Measurements from ENCODE around the gene PCDHGA10.
"Not testable (repeated sequence)": the region's sequence is repeated elsewhere in the genome, so short reads cannot be mapped to it uniquely, and the experiment has no call there.

The PCDHGA10 gene

GRCh38 chr5:141412854-141413539, at the start of gene PCDHGA10:
Gene PCDHGA10 (plus strand): TSS chr5:141412987. CDS start chr5:141413176, 189 bp downstream.
- DNase-seq (ENCODE audit: low read depth) = no peak

DNA sequence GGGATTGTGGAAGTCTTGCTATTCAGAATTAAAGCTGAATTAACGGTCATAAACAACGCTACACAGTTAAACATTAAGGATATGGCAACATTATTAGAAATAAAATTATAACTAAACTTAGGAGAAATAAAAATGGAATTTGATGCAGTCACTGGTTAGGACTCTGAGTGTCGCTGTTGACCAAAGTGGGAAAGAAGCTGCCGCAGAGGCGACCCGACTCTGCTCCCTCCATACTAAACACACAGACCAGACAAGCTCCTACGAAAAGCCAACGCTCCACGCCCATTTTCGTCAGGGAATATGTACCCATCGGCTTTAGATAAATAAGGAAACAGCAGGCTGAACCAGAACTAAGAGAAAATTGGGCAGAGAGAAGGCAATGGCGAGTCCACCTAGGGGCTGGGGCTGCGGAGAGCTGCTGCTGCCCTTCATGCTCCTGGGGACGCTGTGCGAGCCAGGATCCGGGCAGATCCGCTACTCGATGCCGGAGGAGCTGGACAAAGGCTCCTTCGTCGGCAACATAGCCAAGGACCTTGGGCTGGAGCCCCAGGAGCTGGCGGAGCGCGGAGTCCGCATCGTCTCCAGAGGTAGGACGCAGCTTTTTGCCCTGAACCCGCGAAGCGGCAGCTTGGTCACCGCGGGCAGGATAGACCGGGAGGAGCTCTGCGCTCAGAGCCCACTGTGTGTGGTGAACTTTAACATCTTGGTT, 48.7 kb upstream of the PCDHGA10 start, which contains the start of gene PCDHGA5:
TSS of gene PCDHGA5 (plus strand) at position 211 of the 709 bp plus-strand sequence. CDS start at position 380, 169 bp downstream.
- DNase-seq (ENCODE audit: low read depth) = no peak

DNA sequence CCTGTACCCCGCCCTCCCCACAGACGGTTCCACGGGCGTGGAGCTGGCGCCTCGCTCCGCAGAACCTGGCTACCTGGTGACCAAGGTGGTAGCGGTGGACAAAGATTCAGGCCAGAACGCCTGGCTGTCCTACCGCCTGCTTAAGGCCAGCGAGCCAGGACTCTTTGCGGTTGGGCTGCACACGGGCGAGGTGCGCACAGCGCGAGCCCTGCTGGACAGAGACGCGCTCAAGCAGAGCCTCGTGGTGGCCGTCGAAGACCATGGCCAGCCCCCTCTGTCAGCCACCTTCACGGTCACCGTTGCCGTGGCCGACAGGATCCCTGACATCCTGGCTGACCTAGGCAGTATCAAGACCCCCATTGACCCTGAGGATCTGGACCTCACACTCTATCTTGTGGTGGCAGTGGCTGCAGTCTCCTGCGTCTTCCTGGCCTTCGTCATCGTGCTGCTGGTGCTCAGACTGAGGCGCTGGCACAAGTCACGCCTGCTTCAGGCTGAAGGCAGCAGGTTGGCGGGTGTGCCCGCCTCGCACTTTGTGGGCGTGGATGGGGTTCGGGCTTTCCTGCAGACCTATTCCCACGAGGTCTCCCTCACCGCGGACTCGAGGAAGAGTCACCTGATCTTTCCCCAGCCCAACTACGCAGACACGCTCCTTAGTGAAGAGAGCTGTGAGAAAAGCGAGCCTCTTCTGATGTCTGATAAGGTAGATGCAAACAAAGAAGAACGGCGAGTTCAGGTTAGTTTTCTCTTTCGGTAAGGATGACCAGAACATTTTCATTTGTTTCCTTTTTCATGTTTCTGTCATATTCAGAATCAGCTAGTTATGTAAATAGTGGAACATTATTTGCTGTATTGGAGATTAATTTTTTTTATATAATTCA, 46.5 kb upstream of the PCDHGA10 start:
- no peak for DNase-seq (ENCODE audit: low read depth)

- DNase-seq (ENCODE audit: low read depth) = no peak
These were observed 42.6 kb upstream of the PCDHGA10 start, which contains the start of gene PCDHGB3 for GRCh38 chr5:141369994-141370848. Gene PCDHGB3 (plus strand): TSS chr5:141370242. CDS start chr5:141370395, 153 bp downstream.

- DNase-seq (ENCODE audit: low read depth) = no peak
These were observed 41.0 kb upstream of the PCDHGA10 start for GRCh38 chr5:141371572-141372475.

- DNase-seq (ENCODE audit: low read depth) = no peak
These were observed 39.0 kb upstream of the PCDHGA10 start, which contains the start of gene PCDHGA6 for GRCh38 chr5:141373673-141374317. Gene PCDHGA6 (plus strand): TSS chr5:141373891. CDS start chr5:141374084, 193 bp downstream.

GRCh38 chr5:141374627-141375026, 38.2 kb upstream of the PCDHGA10 start:
- no peak for DNase-seq (ENCODE audit: low read depth)

DNA sequence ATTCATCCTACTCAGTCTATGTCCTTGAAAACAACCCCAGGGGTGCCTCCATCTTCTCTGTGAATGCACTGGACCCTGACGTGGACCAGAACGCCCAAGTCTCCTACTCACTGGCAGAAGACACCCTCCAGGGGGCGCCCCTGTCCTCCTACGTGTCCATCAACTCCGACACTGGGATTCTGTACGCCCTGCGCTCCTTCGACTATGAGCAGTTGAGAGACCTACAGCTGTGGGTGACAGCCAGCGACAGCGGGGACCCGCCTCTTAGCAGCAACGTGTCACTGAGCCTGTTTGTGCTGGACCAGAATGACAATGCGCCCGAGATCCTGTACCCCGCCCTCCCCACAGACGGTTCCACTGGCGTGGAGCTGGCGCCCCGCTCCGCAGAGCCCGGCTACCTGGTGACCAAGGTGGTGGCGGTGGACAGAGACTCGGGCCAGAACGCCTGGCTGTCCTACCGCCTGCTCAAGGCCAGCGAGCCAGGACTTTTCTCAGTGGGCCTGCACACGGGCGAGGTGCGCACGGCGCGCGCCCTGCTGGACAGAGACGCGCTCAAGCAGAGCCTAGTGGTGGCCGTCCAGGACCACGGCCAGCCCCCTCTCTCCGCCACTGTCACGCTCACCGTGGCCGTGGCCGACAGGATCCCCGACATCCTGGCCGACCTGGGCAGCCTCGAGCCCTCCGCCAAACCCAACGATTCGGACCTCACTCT, 37.2 kb upstream of the PCDHGA10 start:
- DNase-seq (ENCODE audit: low read depth) = not testable (repeated sequence)

- DNase-seq (ENCODE audit: low read depth) = no peak
These were observed 30.1 kb upstream of the PCDHGA10 start, which contains the start of gene PCDHGA7 for GRCh38 chr5:141382469-141383294. Gene PCDHGA7 (plus strand): TSS chr5:141382742. CDS start chr5:141382900, 158 bp downstream.

DNA sequence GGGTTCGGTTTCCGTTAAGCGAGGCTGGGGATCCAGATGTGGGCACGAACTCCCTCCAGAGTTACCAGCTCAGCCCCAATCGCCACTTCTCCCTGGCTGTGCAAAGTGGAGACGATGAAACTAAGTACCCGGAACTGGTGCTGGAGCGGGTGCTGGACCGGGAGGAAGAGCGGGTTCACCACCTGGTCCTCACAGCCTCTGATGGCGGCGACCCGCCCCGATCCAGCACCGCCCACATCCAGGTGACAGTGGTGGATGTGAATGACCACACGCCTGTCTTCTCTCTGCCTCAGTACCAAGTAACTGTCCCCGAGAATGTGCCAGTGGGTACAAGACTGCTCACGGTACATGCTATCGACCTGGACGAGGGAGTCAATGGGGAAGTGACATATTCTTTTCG, 29.4 kb upstream of the PCDHGA10 start:
- no peak for DNase-seq (ENCODE audit: low read depth)

- no peak for DNase-seq (ENCODE audit: low read depth)
These were observed 28.1 kb upstream of the PCDHGA10 start for GRCh38 chr5:141384471-141385267.

- not testable (repeated sequence) for DNase-seq (ENCODE audit: low read depth)
These were observed 25.1 kb upstream of the PCDHGA10 start, which contains the start of gene PCDHGB4 for GRCh38 chr5:141387557-141388311. Gene PCDHGB4 (plus strand): TSS chr5:141387698. CDS start chr5:141387885, 187 bp downstream.

GRCh38 chr5:141388661-141389060, 24.1 kb upstream of the PCDHGA10 start:
- DNase-seq (ENCODE audit: low read depth) = no peak

GRCh38 chr5:141389153-141390042, 23.4 kb upstream of the PCDHGA10 start:
- no peak for DNase-seq (ENCODE audit: low read depth)
